Adrenal gland (tissue), 5 donors: ENCODE data around the gene DSTN.

ENCODE experiments used
- POLR2A ChIP-seq, 2 donors: fragments of 450-650 bp; IDR thresholded peaks; one replicate each; pipeline ENCODE4 v1.6.1; 2017; ENCODE audit warnings: antibody characterized with exemption in 2 of 2, mild to moderate bottlenecking in 2 of 2, moderate library complexity in 1 of 2
- TF ChIP-seq, protein P1 (sequence below), 6 experiments: fragments of 450-650 bp in 4 of 6; fragments of 200-600 bp in 2 of 6; sonication (generic) in 1 of 6; IDR thresholded peaks; 1 replicate in 5 of 6; 2 replicates in 1 of 6; pipeline versions ENCODE4 v1.5.1 to v1.8.0; 2016 to 2021; ENCODE audit warnings: antibody characterized with exemption in 6 of 6, mild to moderate bottlenecking in 2 of 6, moderate library complexity in 1 of 6
- donor health status: DM: no; HTN: no; CAD: no.

- TF ChIP-seq, protein P1, sequence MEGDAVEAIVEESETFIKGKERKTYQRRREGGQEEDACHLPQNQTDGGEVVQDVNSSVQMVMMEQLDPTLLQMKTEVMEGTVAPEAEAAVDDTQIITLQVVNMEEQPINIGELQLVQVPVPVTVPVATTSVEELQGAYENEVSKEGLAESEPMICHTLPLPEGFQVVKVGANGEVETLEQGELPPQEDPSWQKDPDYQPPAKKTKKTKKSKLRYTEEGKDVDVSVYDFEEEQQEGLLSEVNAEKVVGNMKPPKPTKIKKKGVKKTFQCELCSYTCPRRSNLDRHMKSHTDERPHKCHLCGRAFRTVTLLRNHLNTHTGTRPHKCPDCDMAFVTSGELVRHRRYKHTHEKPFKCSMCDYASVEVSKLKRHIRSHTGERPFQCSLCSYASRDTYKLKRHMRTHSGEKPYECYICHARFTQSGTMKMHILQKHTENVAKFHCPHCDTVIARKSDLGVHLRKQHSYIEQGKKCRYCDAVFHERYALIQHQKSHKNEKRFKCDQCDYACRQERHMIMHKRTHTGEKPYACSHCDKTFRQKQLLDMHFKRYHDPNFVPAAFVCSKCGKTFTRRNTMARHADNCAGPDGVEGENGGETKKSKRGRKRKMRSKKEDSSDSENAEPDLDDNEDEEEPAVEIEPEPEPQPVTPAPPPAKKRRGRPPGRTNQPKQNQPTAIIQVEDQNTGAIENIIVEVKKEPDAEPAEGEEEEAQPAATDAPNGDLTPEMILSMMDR (IDR thresholded peaks at IDR 0.05): no peak
- TF ChIP-seq POLR2A (IDR thresholded peaks at IDR 0.05): no peak
Observed at GRCh38 chr20:17629025-17629424, 59.1 kb downstream of the DSTN start.
